AG08395 (cell line): ENCODE results near the gene TBC1D22A.
"Not testable (repeated sequence)": the region's sequence is repeated elsewhere in the genome, so short reads cannot be mapped to it uniquely, and the experiment has no call there.

ENCODE experiments used
- DNase-seq: peaks from one replicate; pipeline ENCODE4 v3.0.0; 2012; ENCODE audit warnings: mixed read lengths, low spot score

TBC1D22A gene

DNA sequence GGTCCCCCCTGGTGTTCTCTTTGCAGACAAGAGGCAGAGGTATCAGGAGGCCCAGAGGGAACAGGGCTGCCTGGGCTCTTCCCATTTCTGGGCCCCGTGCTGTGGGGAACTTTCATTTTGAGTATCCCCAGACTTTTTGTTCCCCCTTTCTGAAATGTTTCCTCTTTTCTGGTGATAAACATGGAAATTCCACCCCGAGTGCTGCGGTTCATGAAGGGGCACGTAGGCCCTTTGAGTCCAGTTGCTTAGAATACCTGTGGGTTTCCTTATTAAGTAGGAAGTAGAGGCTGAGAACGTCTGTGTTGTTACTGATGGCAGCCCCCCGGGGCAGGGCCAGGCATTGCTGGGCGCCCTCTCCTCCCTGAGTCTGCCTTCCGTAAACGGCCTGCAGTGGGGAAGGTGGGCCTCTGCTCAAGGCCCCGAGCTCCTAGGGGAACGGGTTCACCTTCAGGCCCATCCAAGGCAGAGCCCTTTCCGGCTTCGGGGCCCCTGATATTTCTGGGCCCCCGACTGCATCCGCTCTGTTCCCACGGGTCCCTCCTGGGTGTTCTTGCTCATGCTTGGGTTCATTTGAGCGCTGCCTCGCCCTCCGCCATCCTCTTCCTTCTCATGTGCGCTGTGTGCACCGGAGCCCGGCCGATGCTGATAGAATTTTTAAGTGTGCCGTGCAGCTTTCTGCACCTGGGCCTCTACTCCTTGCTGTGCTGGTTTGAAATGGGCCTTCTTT is 12.0 kb downstream of the TBC1D22A start:
- DNase-seq = no peak

DNA sequence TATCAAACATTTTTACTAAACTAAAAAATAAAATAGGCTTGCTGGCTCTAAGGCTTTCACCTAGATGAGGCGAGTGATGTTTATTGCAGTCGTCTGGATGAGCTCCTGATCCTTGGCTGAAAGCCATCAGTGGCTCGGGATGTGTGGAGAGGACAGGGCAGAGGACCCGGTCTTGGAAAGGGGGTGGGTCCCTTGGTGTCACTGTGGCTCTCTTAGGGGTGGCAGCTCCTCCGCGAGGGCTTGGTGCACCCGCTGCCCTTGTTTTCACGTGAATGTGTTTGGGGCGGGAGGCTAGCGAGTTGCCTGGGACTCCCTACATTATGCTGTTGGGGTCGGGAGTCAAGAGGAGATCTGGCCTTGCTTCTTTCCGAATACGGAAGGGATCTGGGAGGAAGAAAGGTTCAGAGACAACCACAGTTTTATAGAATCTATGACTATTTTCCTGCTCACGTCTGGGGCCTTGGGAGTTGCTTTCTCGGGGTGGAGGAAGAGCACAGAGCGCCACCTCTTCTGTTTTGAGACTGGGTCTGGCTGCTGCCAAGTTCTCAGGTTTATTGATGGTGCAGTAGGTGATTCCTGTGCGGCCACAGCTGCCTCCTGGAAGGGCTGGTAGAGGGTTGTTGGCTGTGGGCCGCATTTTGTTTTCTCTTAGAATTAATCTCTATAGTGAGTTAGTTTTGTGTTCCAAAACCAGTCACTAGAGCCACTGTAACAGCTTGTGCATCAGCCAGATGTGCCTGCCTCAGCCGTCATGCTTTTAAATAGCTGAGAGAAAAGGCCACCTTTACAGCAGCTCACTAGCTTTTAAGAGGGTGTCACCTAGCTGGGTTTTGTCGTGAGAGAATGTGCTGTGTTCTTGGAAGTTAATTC is 12.8 kb downstream of the TBC1D22A start:
- no peak for DNase-seq

- DNase-seq = no peak
These were observed 13.7 kb downstream of the TBC1D22A start for GRCh38 chr22:46775850-46776826.

- DNase-seq = no peak
These were observed 14.6 kb downstream of the TBC1D22A start for GRCh38 chr22:46776876-46777608.

GRCh38 chr22:46777609-46777970 is 15.1 kb downstream of the TBC1D22A start:
- no peak for DNase-seq

DNA sequence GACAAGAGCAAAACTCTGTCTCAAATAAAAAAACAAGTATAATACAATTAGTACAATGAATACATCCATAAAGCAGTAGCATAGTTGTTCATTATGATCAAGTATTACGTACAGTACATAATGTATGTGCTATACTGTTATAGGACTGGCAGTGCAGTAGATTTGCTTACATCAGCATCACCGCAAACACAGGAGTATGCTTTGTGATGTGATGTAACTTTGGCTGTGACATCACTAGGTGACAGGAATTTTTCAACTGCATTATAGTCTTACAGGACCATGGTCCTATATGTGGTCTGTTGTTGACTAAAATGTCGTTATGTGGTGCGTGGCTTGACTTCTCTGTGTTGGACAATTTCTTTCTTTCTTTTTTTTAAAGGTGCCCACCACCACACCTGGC is 16.6 kb downstream of the TBC1D22A start:
- no peak for DNase-seq

DNA sequence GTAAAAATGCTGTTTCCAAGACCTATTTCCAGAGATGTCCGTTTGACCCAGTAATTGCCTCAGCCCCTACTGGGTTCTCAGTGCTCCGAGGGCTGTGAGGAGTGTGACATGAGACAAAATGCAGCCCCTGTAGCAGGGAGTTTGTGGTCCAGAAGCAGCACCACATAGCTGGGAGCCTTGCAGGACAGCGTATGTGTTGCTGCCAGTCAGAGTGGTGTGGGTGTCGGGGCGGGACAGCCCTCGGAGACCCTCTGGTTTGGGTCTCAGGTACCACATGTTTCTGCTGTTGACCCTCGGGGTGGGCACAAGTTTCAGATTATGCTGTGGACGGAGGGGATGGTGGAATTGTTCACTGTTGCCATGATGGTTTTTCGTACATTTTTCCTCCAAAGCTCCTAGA is 17.2 kb downstream of the TBC1D22A start:
- DNase-seq = no peak

DNA sequence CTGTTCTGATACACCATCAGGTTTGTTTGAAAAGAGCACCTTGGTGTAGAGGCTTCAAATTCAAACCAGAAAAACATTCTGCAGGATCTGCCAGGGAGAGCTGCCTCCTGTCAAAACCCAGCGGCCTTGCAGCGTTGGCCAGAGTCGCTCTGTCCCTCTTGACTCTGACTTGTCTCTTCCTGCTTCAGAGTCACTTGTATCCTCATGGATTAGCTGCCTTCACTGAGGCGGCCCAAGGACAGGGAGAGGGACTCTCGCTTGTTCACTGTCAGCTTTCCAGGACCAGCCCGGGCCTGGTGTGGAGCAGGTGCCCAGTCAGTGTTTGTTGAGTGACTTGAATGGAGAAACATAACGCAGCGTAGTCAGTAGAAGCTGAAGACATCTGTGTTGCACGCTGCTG is 18.0 kb downstream of the TBC1D22A start:
- DNase-seq = no peak

DNA sequence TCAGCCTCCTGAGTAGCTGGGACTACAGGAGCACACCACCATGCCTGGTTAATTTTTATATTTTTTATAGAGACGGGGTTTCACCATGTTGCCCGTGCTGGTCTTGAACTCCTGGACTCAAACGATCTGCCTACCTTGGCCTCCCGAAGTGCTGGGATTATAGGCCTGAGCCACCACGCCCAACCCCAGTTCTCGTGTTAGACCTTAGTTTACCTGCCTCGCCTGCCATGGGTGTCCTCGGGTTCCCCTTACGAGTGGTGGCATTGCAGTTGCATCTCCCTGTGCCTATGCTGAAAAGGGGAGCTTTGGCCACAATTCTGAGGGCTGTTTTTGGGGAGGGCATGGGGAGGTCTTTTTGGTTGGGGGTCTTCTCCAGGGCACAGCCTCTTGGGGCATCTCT is 18.8 kb downstream of the TBC1D22A start:
- DNase-seq = no peak

DNA sequence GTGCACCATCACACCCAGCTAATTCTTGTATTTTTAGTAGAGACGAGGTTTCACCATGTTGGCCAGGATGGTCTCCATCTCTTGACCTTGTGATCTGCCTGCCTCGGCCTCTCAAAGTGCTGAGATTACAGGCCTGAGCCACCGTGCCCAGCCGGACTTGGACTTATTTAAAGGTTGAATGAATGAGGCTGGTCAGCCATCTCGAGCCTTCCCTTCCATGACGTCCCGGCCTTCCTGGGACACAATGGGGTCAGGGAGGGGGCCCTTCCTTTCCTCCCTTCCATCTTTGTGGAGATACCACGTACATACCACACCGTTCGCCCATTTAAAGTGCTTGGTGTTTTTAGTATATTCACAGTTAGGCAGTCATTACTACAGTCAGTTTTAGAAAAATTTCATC is 19.8 kb downstream of the TBC1D22A start:
- not testable (repeated sequence) for DNase-seq

DNA sequence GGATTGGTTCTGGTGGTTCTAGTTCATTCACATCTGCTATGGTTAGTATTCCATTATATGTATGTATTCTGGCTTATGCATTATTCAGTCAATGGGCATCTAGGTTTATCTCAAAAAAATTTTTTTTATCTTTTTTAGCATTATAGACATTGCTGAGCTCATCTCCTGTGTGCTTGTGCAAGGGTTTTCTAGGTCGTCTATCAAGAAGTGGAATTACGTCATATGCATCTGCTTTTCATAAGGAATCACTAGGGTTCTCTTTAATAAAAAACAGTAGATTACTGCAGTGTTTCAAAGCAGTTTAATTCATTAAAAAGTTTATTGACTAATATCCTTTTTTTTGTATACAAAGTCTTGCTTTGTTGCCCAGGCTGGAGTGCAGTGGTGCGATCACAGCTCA is 21.3 kb downstream of the TBC1D22A start:
- DNase-seq = peak; percentile 58

GRCh38 chr22:46788441-46789172 is 26.2 kb downstream of the TBC1D22A start:
- DNase-seq = no peak

GRCh38 chr22:46789992-46790391 is 27.5 kb downstream of the TBC1D22A start:
- DNase-seq = no peak

GRCh38 chr22:46791201-46791731 is 28.8 kb downstream of the TBC1D22A start:
- DNase-seq = peak; percentile 86

DNA sequence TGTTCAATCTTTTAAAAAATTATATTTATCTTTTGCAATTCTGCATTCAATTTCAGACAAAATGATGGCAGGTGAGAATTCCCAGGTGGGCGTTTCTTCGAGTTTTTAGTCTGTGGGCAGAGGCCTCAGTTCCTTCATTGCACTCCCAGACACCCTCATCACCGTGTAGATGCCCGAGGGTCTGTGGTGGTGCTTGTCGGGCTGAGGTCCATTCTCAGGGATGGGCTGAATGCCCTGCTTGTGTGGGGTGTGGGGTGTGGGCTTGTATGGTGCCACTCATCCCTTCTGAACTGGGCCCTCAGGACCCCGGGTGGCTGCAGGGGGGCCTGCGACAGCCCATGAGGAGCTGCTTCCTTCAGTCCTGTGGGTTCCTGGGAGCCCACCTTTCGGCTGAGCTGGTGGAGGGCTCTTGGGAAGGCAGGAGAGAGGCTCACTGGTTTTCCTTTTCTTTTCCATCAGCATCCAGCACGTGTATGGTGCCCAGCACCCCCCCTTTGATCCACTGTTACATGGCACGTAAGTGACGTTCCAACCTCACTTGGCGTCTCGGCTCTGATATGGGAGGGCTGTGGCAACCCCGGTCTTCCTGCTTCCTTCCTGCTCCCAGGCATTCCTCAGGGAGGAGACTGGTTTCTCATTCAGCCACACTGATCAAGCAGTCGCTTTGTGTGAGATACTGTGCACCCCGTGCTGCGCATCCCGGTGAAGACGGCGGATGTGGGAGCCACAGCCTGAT is 29.8 kb downstream of the TBC1D22A start:
- no peak for DNase-seq

DNA sequence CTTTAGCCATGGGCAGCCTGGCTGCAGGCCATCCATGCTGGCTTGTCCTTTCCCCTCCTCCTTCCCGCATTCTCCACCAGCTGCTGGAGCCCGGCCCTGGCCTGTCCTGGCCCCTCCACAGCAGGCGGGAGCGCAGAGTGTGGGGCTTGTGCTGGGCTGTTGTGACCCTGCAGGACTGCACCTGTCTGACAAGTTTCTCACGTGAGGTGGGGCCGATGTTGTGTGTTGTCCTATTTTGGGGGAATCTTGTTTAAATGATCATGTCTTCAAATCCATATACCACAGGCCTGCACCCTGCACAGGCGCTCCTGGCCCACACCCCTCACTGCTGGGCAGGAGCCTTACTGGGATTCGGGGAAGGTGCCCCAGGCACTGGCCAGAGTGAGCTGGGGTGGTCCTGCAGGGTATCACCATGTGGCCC is 30.4 kb downstream of the TBC1D22A start:
- DNase-seq = no peak

DNA sequence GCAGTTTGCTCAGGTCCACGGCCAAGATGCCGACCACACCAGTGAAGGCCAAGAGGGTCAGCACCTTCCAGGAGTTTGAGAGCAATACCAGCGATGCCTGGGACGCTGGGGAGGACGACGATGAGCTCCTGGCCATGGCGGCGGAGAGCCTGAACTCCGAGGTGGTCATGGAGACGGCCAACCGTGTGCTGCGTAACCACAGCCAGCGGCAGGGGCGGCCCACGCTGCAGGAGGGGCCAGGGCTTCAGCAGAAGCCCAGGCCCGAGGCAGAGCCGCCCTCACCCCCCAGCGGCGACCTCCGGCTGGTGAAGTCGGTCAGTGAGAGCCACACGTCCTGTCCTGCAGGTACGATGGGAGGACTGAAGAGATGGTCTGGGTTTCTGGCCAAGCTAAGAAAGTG is 31.0 kb downstream of the TBC1D22A start:
- DNase-seq = no peak

DNA sequence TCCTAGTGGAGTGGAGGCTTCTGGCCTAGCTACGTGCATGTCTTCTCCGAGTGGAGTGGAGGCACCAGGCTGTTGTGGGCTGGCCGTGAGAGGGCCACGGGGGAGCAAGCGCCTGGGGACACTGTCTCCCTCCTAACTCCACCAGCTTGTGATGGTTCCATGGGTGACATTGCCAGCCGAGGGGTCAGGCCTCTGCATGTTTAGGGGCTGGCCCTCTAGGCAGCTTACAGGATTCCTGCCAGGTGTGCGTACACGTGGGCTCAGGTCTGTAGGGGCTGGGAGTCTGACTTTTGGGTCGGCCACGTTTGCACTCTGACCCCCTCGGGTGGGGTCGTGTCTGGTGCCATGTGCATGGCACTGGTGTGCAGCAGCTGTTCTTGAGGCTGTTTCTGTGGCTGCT is 31.6 kb downstream of the TBC1D22A start:
- no peak for DNase-seq

DNA sequence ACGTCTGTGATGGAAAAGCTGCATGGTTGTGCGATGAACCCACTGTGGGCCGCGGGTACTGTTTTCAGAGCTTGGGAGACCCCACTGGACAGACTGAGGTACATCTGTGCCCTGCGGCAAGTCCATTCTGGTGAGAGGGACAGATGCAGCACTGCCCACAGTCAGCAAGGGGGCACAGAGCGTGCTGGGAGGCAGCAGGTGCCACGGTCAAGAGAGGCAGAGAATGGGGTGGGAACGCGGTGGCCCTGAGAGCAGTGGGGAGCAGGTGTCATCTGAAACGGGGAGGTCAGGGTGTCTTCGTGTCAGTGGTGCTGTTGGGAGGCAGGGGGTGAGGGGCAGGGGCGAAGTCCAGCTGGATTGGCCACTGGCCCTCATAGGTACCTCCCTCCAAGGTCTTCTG is 32.0 kb downstream of the TBC1D22A start:
- DNase-seq = no peak

DNA sequence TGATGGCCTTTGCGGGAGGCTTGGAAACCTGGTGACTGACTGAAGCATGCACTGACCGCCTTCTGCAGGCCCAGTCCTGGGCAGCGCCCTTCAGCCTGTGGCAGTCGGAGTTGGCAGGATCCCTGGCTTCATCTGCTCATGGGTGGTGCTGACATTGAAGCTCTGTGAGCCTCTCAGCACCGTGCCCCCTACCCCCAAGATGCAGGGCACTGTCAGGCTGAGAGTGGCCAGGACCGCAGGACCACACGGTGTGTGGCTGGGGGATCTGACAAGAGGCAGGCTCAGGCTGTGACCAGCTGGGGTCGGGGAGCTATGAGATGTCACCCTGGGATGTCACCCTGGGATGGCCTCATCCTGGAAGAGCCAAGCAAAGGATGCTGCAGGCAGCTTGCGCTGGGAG is 32.7 kb downstream of the TBC1D22A start:
- no peak for DNase-seq
